Measurements from ENCODE around the gene EEIG1. TPM values are rescaled to one million over a fixed set of nuclear protein-coding genes. Genes with fewer than 3 reads are reported as not detected.

The EEIG1 gene
- total RNA-seq, 1 donor: 20.6 TPM

GRCh38 chr9:127963359-127964064, 17.3 kb downstream of the EEIG1 start:
- Histone ChIP-seq H2AFZ (ENCODE audit: low read length) (no peak overlapping the region), H3K4me1 (ENCODE audit: insufficient read depth, low read length) (peaks cover 23% of the 10 kb centered on the region), H4K20me1 (ENCODE audit: insufficient read depth, low read length) (peaks cover 27% of the 10 kb centered on the region), H3K9me3 (ENCODE audit: low read depth, low read length) (no peaks in the 10 kb centered on the region), H3K79me2 (ENCODE audit: insufficient read depth, low read length) (peaks cover 93% of the 10 kb centered on the region), H3K4me2 (ENCODE audit: insufficient read depth, low read length) (no peak overlapping the region), H3K36me3 (ENCODE audit: insufficient read depth, low read length) (no peaks in the 10 kb centered on the region), H3K27me3 (ENCODE audit: insufficient read depth, low read length) (no peaks in the 10 kb centered on the region), H3K27ac (ENCODE audit: low read depth, low read length) (no peak overlapping the region), H3K4me3 (ENCODE audit: insufficient read depth, low read length) (no peak overlapping the region)
- DNase-seq (ENCODE audit: insufficient read length, low spot score, missing footprints): peak; percentile 54
- TF ChIP-seq CTCF (IDR thresholded peaks at IDR 0.05; ENCODE audit: extremely low read depth, low read depth, low read length): no peak

GRCh38 chr9:127963041-127963358, 17.8 kb downstream of the EEIG1 start:
- Histone ChIP-seq H3K9me3 (ENCODE audit: low read depth, low read length) (no peaks in the 10 kb centered on the region), H3K27me3 (ENCODE audit: insufficient read depth, low read length) (no peaks in the 10 kb centered on the region), H2AFZ (ENCODE audit: low read length) (no peak overlapping the region), H3K36me3 (ENCODE audit: insufficient read depth, low read length) (no peaks in the 10 kb centered on the region), H3K27ac (ENCODE audit: low read depth, low read length) (no peak overlapping the region), H4K20me1 (ENCODE audit: insufficient read depth, low read length) (peaks cover 24% of the 10 kb centered on the region), H3K79me2 (ENCODE audit: insufficient read depth, low read length) (peaks cover 93% of the 10 kb centered on the region), H3K4me2 (ENCODE audit: insufficient read depth, low read length) (no peak overlapping the region), H3K4me1 (ENCODE audit: insufficient read depth, low read length) (peaks cover 18% of the 10 kb centered on the region), H3K4me3 (ENCODE audit: insufficient read depth, low read length) (no peak overlapping the region)
- TF ChIP-seq CTCF (IDR thresholded peaks at IDR 0.05; ENCODE audit: extremely low read depth, low read depth, low read length): no peak
- DNase-seq (ENCODE audit: insufficient read length, low spot score, missing footprints): no peak

- H3K79me2 ChIP-seq (ENCODE audit: insufficient read depth, low read length): peaks cover 93% of the 10 kb centered on the region
Measured at GRCh38 chr9:127962278-127962677, 18.5 kb downstream of the EEIG1 start.

More at GRCh38 chr9:127962278-127962677, 18.5 kb downstream of the EEIG1 start:
- H3K4me2 ChIP-seq (ENCODE audit: insufficient read depth, low read length): no peak overlapping the region
- no peak overlapping the region for H2AFZ ChIP-seq (ENCODE audit: low read length)
- no peak overlapping the region for H3K27ac ChIP-seq (ENCODE audit: low read depth, low read length)
- H3K27me3 ChIP-seq (ENCODE audit: insufficient read depth, low read length): no peaks in the 10 kb centered on the region
- DNase-seq (ENCODE audit: insufficient read length, low spot score, missing footprints): no peak
- no peaks in the 10 kb centered on the region for H3K9me3 ChIP-seq (ENCODE audit: low read depth, low read length)
- TF ChIP-seq CTCF (IDR thresholded peaks at IDR 0.05; ENCODE audit: extremely low read depth, low read depth, low read length): no peak
- H3K36me3 ChIP-seq (ENCODE audit: insufficient read depth, low read length): no peaks in the 10 kb centered on the region
- H4K20me1 ChIP-seq (ENCODE audit: insufficient read depth, low read length): peaks cover 24% of the 10 kb centered on the region
- H3K4me1 ChIP-seq (ENCODE audit: insufficient read depth, low read length): peaks cover 17% of the 10 kb centered on the region
- H3K4me3 ChIP-seq (ENCODE audit: insufficient read depth, low read length): no peak overlapping the region
